HepG2 (cell line): ENCODE data around the gene MSI2. TPM values are rescaled to one million over a fixed set of nuclear protein-coding genes. Genes with fewer than 3 reads are reported as not detected.

Source experiments
- ARNT2 ChIP-seq: sonication (generic); formaldehyde crosslinking; IDR thresholded peaks from 2 replicates; pipeline ENCODE4 v1.8.0; 2022; ENCODE audit warnings: mild to moderate bottlenecking, low read depth, missing genetic modification reagents, moderate library complexity
- ATF6 ChIP-seq: sonication (generic); formaldehyde crosslinking; conservative IDR thresholded peaks from 2 replicates; pipeline ENCODE4 v1.4.0; 2020; ENCODE audit warnings: missing genetic modification reagents
- CEBPG ChIP-seq: IDR thresholded peaks from 2 replicates; pipeline ENCODE4 v1.6.1; 2016
- FOXJ3 ChIP-seq: sonication (generic); formaldehyde crosslinking; IDR thresholded peaks from 2 replicates; pipeline ENCODE4 v1.4.0; 2020; ENCODE audit warnings: missing genetic modification reagents, mild to moderate bottlenecking, borderline replicate concordance
- FOXO1 ChIP-seq: sonication (generic); formaldehyde crosslinking; IDR thresholded peaks from 2 replicates; pipeline ENCODE4 v1.4.0; 2020; ENCODE audit warnings: missing genetic modification reagents
- GATA4 ChIP-seq: sonication (generic); IDR thresholded peaks from 2 replicates; pipeline ENCODE4 v1.6.1; 2016; ENCODE audit warnings: antibody characterized with exemption, low read depth, borderline replicate concordance
- HNF4G ChIP-seq, 2 experiments: sonication (generic) in 1 of 2; formaldehyde crosslinking in 1 of 2; IDR thresholded peaks; 2 replicates each; pipeline versions ENCODE4 v1.4.0 to v1.6.1; 2011 to 2020; ENCODE audit warnings: borderline replicate concordance in 2 of 2, low read depth in 2 of 2, mild to moderate bottlenecking in 2 of 2, low read length in 1 of 2, missing genetic modification reagents in 1 of 2, moderate library complexity in 1 of 2
- HNRNPLL ChIP-seq: fragments of 200-400 bp; formaldehyde crosslinking; IDR thresholded peaks from 2 replicates; pipeline ENCODE4 v1.6.1; 2017; ENCODE audit warnings: mild to moderate bottlenecking, low read depth, low read length; ENCODE audit not compliant: poor library complexity, severe bottlenecking
- LRRFIP1 ChIP-seq: sonication (generic); formaldehyde crosslinking; conservative IDR thresholded peaks from 2 replicates; pipeline ENCODE4 v1.4.0; 2020; ENCODE audit warnings: missing genetic modification reagents
- NBN ChIP-seq: fragments of 450-650 bp; conservative IDR thresholded peaks from 2 replicates; pipeline ENCODE4 v1.6.1; 2017
- NFIB ChIP-seq: sonication (generic); formaldehyde crosslinking; IDR thresholded peaks from 2 replicates; pipeline ENCODE4 v1.9.0; 2021; ENCODE audit warnings: missing genetic modification reagents, mild to moderate bottlenecking, borderline replicate concordance
- NR2C2 ChIP-seq: sonication (generic); formaldehyde crosslinking; IDR thresholded peaks from 2 replicates; pipeline ENCODE4 v1.4.0; 2020; ENCODE audit warnings: missing genetic modification reagents, mild to moderate bottlenecking, moderate library complexity, borderline replicate concordance
- RFX5 ChIP-seq: IDR thresholded peaks from 2 replicates; pipeline ENCODE4 v1.6.1; 2011; ENCODE audit warnings: low read depth, low read length, improper control_type of control experiment
- SNRNP70 ChIP-seq: fragments of 200-400 bp; formaldehyde crosslinking; IDR thresholded peaks from 2 replicates; pipeline ENCODE4 v1.6.1; 2017; ENCODE audit warnings: mild to moderate bottlenecking, low read depth, low read length, moderate library complexity
- STAG1 ChIP-seq: sonication (generic); formaldehyde crosslinking; IDR thresholded peaks from 2 replicates; pipeline ENCODE4 v1.4.0; 2020; ENCODE audit warnings: missing genetic modification reagents
- TRIM24 ChIP-seq: sonication (generic); formaldehyde crosslinking; IDR thresholded peaks from 2 replicates; pipeline ENCODE4 v1.8.0; 2022; ENCODE audit warnings: mild to moderate bottlenecking, missing genetic modification reagents
- ZBED4 ChIP-seq: sonication (generic); formaldehyde crosslinking; IDR thresholded peaks from 2 replicates; pipeline ENCODE4 v1.4.0; 2020; ENCODE audit warnings: missing genetic modification reagents, borderline replicate concordance
- ZBTB1 ChIP-seq: sonication (generic); formaldehyde crosslinking; IDR thresholded peaks from 2 replicates; pipeline ENCODE4 v1.4.0; 2020; ENCODE audit warnings: missing genetic modification reagents, borderline replicate concordance
- ZBTB42 ChIP-seq: sonication (generic); formaldehyde crosslinking; IDR thresholded peaks from 2 replicates; pipeline ENCODE4 v1.5.0; 2020; ENCODE audit warnings: mild to moderate bottlenecking, missing genetic modification reagents
- ZNF549 ChIP-seq: sonication (generic); formaldehyde crosslinking; IDR thresholded peaks from 2 replicates; pipeline ENCODE4 v1.5.0; 2020; ENCODE audit warnings: missing genetic modification reagents
- ZSCAN20 ChIP-seq: sonication (generic); formaldehyde crosslinking; IDR thresholded peaks from 2 replicates; pipeline ENCODE4 v1.4.0; 2020; ENCODE audit warnings: missing genetic modification reagents, mild to moderate bottlenecking, borderline replicate concordance
- polyA plus RNA-seq, 8 experiments: library from polyadenylated mRNA; depleted of rRNA in 3 of 8; stranded (reverse) in 7 of 8; unstranded in 1 of 8; fragments of >200 nt; fragmentation: Illumina TruSeq in 4 of 8; extraction: Trizol in 4 of 8; gene quantifications; 2 replicates each; pipeline versions ENCODE4 v1.2.1 to v1.2.3, GENCODE V29; 2011 to 2016; ENCODE audit warnings: low read depth in 4 of 8, missing spikeins in 1 of 8, mixed read lengths in 1 of 8; ENCODE audit not compliant: insufficient read depth in 1 of 8
- total RNA-seq, 5 experiments: library from RNA; depleted of rRNA; stranded (reverse); fragments of >200 nt; fragmentation: Illumina TruSeq; extraction: Trizol; gene quantifications; 2 replicates each; pipeline ENCODE4 v1.2.3, GENCODE V29; 2016; ENCODE audit warnings: low read depth in 1 of 5

The MSI2 gene
- total and polyA plus RNA-seq, 2 of the 13 experiments (the other 11 are each of a cell fraction or from before 2014, with no cell fraction given), result 77.5 to 78.4 TPM

GRCh38 chr17:57372156-57372555 lies 115.8 kb downstream of the MSI2 start (continued):
- TF ChIP-seq ARNT2 (CRISPR knock-in tag) (0 out of 2 replicates have a peak, but pooled peaks have one; percentile 25), CEBPG (CRISPR knock-in tag) (peak; percentile 59), HNRNPLL (no peak), ZBTB1 (no peak), ZBED4 (no peak), NFIB (CRISPR knock-in tag) (no peak), HNF4G (IDR thresholded peaks at IDR 0.05; ENCODE audit: borderline replicate concordance, low read depth, low read length) (no peak), HNF4G (CRISPR knock-in tag; IDR thresholded peaks at IDR 0.05; ENCODE audit: borderline replicate concordance, low read depth) (no peak), ZSCAN20 (CRISPR knock-in tag) (no peak; the same call in 1 of the 2 replicates), STAG1 (CRISPR knock-in tag) (peak; percentile 4; the same call in 1 of the 2 replicates), FOXJ3 (CRISPR knock-in tag) (peak; percentile 82; the same call in 1 of the 2 replicates), NR2C2 (CRISPR knock-in tag) (no peak), TRIM24 (CRISPR knock-in tag) (no peak), GATA4 (peak; percentile 84; the same call in 1 of the 2 replicates), LRRFIP1 (CRISPR knock-in tag) (no peak), RFX5 (no peak), ZBTB42 (CRISPR knock-in tag) (no peak), NBN (no peak), SNRNP70 (no peak), ATF6 (no peak), ZNF549 (no peak), FOXO1 (CRISPR knock-in tag) (peak; percentile 77)
